ENCODE measurements around the gene MGMT. TPM values are rescaled to one million over a fixed set of nuclear protein-coding genes. Genes with fewer than 3 reads are reported as not detected.

MGMT gene
- polyA plus RNA-seq, 1 of the 3 experiments (the other 2 are of a cell fraction), result 10.8 TPM

- WGBS (ENCODE audit: low lambda C conversion rate), result 65% methylated on average over 6 of the region's 7 CpGs
- no peaks in the 10 kb centered on the region for H4K20me1 ChIP-seq (ENCODE audit: insufficient read depth)
- no peaks in the 10 kb centered on the region for H3K9me2 ChIP-seq
- ChIA-PET POLR2A (no interaction called here), CTCF (no interaction called here)
- H3K4me2 ChIP-seq, result no peak overlapping the region
- no peak overlapping the region for H2AFZ ChIP-seq (ENCODE audit: low read depth)
- no peaks in the 10 kb centered on the region for H3K36me3 ChIP-seq (replicated peaks in 1 of 2; ENCODE audit: control insufficient read depth in 1 of 2, insufficient read depth in 2 of 2, low read length in 1 of 2)
- H3K4me3 ChIP-seq (ENCODE audit: low read depth in 2 of 2, low read length in 1 of 2), result no peak overlapping the region
- H3K9me3 ChIP-seq, result no peaks in the 10 kb centered on the region
- H3K9ac ChIP-seq, result no peak overlapping the region
- no peaks in the 10 kb centered on the region for H3K27me3 ChIP-seq (ENCODE audit: insufficient read depth)
- no peaks in the 10 kb centered on the region for H3F3A ChIP-seq (replicated peaks; ENCODE audit: insufficient read depth)
- H3K4me1 ChIP-seq (ENCODE audit: control insufficient read depth in 1 of 2, insufficient read depth in 2 of 2, low read depth in 1 of 2, low read length in 1 of 2), result peaks cover 0 to 6% of the 10 kb centered on the region in 2 experiments; a peak in 2 of 4 replicates
- TF ChIP-seq RAD21 (IDR thresholded peaks at IDR 0.05; ENCODE audit: low read length), result no peak
- TF ChIP-seq CTCF (IDR thresholded peaks at IDR 0.05), result no peak
- TF ChIP-seq JUND (IDR thresholded peaks at IDR 0.05), result no peak
- no peak for TF ChIP-seq NRF1 (IDR thresholded peaks at IDR 0.05; ENCODE audit: low read depth, low read length)
- TF ChIP-seq POLR2AphosphoS5 (IDR thresholded peaks at IDR 0.05; ENCODE audit: low read depth, low read length), result no peak
- no peak for TF ChIP-seq MXI1 (IDR thresholded peaks at IDR 0.05; ENCODE audit: low read depth, low read length)
- no peak for TF ChIP-seq TAF1 (IDR thresholded peaks at IDR 0.05; ENCODE audit: borderline replicate concordance, low read depth, low read length)
- TF ChIP-seq MEF2A (IDR thresholded peaks at IDR 0.05; ENCODE audit: borderline replicate concordance, low read depth), result no peak
- no peak for TF ChIP-seq REST (IDR thresholded peaks at IDR 0.05; ENCODE audit: low read depth, low read length)
- no peak for TF ChIP-seq SMC3 (IDR thresholded peaks at IDR 0.05; ENCODE audit: low read depth, low read length)
- TF ChIP-seq FOSL2 (IDR thresholded peaks at IDR 0.05; ENCODE audit: borderline replicate concordance, low read depth), result no peak
- TF ChIP-seq IRF3 (IDR thresholded peaks at IDR 0.05; ENCODE audit: low read depth, low read length), result no peak
- no peak for TF ChIP-seq RFX5 (IDR thresholded peaks at IDR 0.05; ENCODE audit: low read length)
- no peak for TF ChIP-seq USF1 (IDR thresholded peaks at IDR 0.05; ENCODE audit: borderline replicate concordance, low read depth)
- no peak for TF ChIP-seq EZH2phosphoT487 (IDR thresholded peaks at IDR 0.05; ENCODE audit: borderline replicate concordance, low read depth)
- DNase-seq, result no peak
- no peak overlapping the region for H3K27ac ChIP-seq (ENCODE audit: low read depth in 2 of 2, low read length in 1 of 2)
- no peaks in the 10 kb centered on the region for H3K79me2 ChIP-seq (ENCODE audit: insufficient read depth)
These were observed 189.6 kb downstream of the MGMT start for GRCh38 chr10:129656642-129657041.

Data from SK-N-SH (cell line).